Measurements from ENCODE around the gene RASAL1.

GRCh38 chr12:113146999-113147398 lies 11.4 kb upstream of the RASAL1 start:
- TF ChIP-seq CTCF (conservative IDR thresholded peaks at IDR 0.05; ENCODE audit: low read depth in 2 of 2) = no peak
- TF ChIP-seq EZH2phosphoT487 (IDR thresholded peaks at IDR 0.05; ENCODE audit: unreplicated experiment) = no peak
- TF ChIP-seq EZH2 (IDR thresholded peaks at IDR 0.05; ENCODE audit: low read depth, unreplicated experiment) = no peak
- no peak for TF ChIP-seq CREB1 (CRISPR knock-in tag; IDR thresholded peaks at IDR 0.05; ENCODE audit: low read depth)
- no peak for TF ChIP-seq POLR2AphosphoS5 (IDR thresholded peaks at IDR 0.05; ENCODE audit: low read depth)
- TF ChIP-seq JUNB (IDR thresholded peaks at IDR 0.05; ENCODE audit: unreplicated experiment) = no peak

All from GM23338 (cell line).